Heart right ventricle (tissue), 16 donors: ENCODE data around the gene PDHA1. TPM values are rescaled to one million over a fixed set of nuclear protein-coding genes. Genes with fewer than 3 reads are reported as not detected.

ENCODE experiments used
- ATAC-seq, 8 donors: fragments of 200-7000 bp; cut with Tn5 transposase; one replicate each; pipeline ENCODE4 v1.9.1; 2020; ENCODE audit warnings: mild to moderate bottlenecking in 8 of 8, moderate library complexity in 8 of 8, moderate number of reproducible peaks in 1 of 8
- DNase-seq, 2 donors: peaks; one replicate each; pipeline ENCODE4 v3.0.0-alpha.2; 2020
- H3K27ac ChIP-seq, 10 donors: fragments of 200-600 bp; sonication (generic) in 2 of 10; one replicate each; pipeline versions ENCODE4 v1.5.0 to v1.8.0; 2020 to 2022; ENCODE audit warnings: mild to moderate bottlenecking in 3 of 10
- H3K27me3 ChIP-seq, 7 donors: fragments of 200-600 bp; one replicate each; pipeline ENCODE4 v1.8.0; 2021 to 2022; ENCODE audit warnings: mild to moderate bottlenecking in 2 of 7
- H3K36me3 ChIP-seq, 9 donors: fragments of 200-600 bp; sonication (generic) in 1 of 9; one replicate each; pipeline versions ENCODE4 v1.5.0 to v1.8.0; 2020 to 2022; ENCODE audit warnings: mild to moderate bottlenecking in 2 of 9
- H3K4me1 ChIP-seq, 9 donors: fragments of 200-600 bp; sonication (generic) in 1 of 9; one replicate each; pipeline versions ENCODE4 v1.5.0 to v1.8.0; 2020 to 2022; ENCODE audit warnings: mild to moderate bottlenecking in 4 of 9
- H3K4me3 ChIP-seq, 10 donors: fragments of 200-600 bp; sonication (generic) in 2 of 10; one replicate each; pipeline versions ENCODE4 v1.5.0 to v1.8.0; 2020 to 2022; ENCODE audit warnings: mild to moderate bottlenecking in 7 of 10, moderate library complexity in 2 of 10
- H3K9me3 ChIP-seq, 11 donors: fragments of 200-600 bp in 10 of 11; sonication (generic) in 2 of 11; one replicate each; pipeline versions ENCODE4 v1.5.0 to v1.8.0; 2013 to 2022; ENCODE audit warnings: mild to moderate bottlenecking in 2 of 11, control low read depth in 1 of 11, moderate library complexity in 1 of 11
- WGBS, 2 donors: extraction: QIAGEN DNeasy Blood & Tissue Kit; methylation state at CpG; one replicate each; pipeline ENCODE4 v1.1.7; 2013; ENCODE audit warnings: inconsistent platforms in 1 of 2; 5-methylcytosine and 5-hydroxymethylcytosine counted together
- intact Hi-C, 10 donors: fragments of 100-400 bp; cut with DNase I; formaldehyde crosslinking; loops; one replicate each; pipeline versions ENCODE4 v1.11.1 to v1.14.2; 2022
- polyA plus RNA-seq, 2 donors: library from polyadenylated mRNA; stranded (reverse); fragments of 200-250 nt; gene quantifications; one replicate each; pipeline ENCODE4 v1.2.3, GENCODE V29; 2013
- total RNA-seq, 10 donors: library from RNA; stranded (reverse); fragmentation: NEBNext Ultra II Directional in 3 of 10; extraction: Animal tissue kit (Norgen Biotek cat#: 25700) in 3 of 10; gene quantifications; one replicate each; pipeline versions ENCODE4 v1.2.1 to v1.2.4, GENCODE V29; 2021 to 2023
- TF ChIP-seq, protein P1 (sequence below), 9 donors: fragments of 200-600 bp; sonication (generic) in 2 of 9; IDR thresholded peaks; one replicate each; pipeline versions ENCODE4 v1.5.0 to v1.8.0; 2021 to 2022; ENCODE audit warnings: antibody characterized with exemption in 9 of 9, mild to moderate bottlenecking in 5 of 9, moderate library complexity in 1 of 9
- donor health status: Arrhythmogenic right ventricular cardiomyopathy.
- donor health status: ischemic (EF 13 %, LVEDD 7.1; RV severe dilation, severe dysfunction).
- donor health status: healthy with polysubstance abuse.
- donor health status: DM: no; HTN: yes; CAD: no.
- donor health status: DM: no; HTN: no; CAD: no.
- donor health status: ischemic (EF 25% LVEDD 6.9; RV normal size, moderate dysfunction).
- donor health status: ischemic (EF 25% LVEDD 5.7; RV mildly dilated, moderate dysfunction).
- donor health status: healthy.
- donor health status: DM: yes; HTN: yes; CAD: no.
- donor health status: Ischemic cardiomyopathy.
- donor health status: ischemic (EF 35%, LVEDD 5.7; RV mildly dilated, moderate dysfunction).
- donor health status: nonischemic (EF 11% LVEDD 7.7; RV severe dilation, severe dysfunction).
- donor health status: DM: yes; HTN: yes; CAD: no.
- donor health status: PGD.
- donor health status: ischemic (EF 29% LVEDD 5.4; RV normal size, mild dysfunction).
- donor health status: nonischemic (EF 23%, LVEDD 6.1; RV moderate dilation, normal function).

The PDHA1 gene
- total and polyA plus RNA-seq, 12 donors = 867 to 1,411 (median 1,050) TPM

DNA sequence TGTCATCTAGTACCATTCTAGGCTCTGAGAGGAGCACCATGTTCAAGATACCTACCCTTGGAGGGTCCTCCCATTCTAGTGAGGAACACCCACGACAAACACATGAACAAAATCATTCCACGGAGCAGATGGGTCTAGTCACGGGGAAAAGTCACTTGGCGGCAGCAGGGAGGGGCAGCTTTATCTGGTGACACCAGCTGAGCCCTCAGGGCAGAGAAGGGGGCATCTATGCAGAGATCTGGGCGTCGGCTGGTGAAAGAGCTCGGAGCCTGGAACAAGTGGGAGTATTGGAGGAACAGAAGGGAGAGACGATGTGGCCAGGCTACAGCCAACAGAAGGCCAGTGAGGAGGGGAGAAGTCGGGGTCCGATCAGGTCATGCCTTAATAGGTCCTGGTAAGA is 11.9 kb upstream of the PDHA1 start:
- TF ChIP-seq, protein P1, sequence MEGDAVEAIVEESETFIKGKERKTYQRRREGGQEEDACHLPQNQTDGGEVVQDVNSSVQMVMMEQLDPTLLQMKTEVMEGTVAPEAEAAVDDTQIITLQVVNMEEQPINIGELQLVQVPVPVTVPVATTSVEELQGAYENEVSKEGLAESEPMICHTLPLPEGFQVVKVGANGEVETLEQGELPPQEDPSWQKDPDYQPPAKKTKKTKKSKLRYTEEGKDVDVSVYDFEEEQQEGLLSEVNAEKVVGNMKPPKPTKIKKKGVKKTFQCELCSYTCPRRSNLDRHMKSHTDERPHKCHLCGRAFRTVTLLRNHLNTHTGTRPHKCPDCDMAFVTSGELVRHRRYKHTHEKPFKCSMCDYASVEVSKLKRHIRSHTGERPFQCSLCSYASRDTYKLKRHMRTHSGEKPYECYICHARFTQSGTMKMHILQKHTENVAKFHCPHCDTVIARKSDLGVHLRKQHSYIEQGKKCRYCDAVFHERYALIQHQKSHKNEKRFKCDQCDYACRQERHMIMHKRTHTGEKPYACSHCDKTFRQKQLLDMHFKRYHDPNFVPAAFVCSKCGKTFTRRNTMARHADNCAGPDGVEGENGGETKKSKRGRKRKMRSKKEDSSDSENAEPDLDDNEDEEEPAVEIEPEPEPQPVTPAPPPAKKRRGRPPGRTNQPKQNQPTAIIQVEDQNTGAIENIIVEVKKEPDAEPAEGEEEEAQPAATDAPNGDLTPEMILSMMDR (IDR thresholded peaks at IDR 0.05) = no peak
- H3K27ac ChIP-seq = no peak overlapping the region
- no peak for ATAC-seq
- H3K27me3 ChIP-seq = no peaks in the 10 kb centered on the region
- H3K36me3 ChIP-seq = no peaks in the 10 kb centered on the region
- peaks cover 0 to 22% (median 8%) of the 10 kb centered on the region in 11 donors for H3K9me3 ChIP-seq
- intact Hi-C loops = loop anchor here in 7 of 10 donors (2.0 to 10.0 kb wide), 7 partner anchors 315 to 947 kb away; no protein-coding TSS in a partner anchor
- DNase-seq = no peak
- 91 to 92% methylated on average over 10 of the region's 10 CpGs for WGBS, 2 donors
- peaks cover 0 to 9% (median 0%) of the 10 kb centered on the region in 9 donors for H3K4me1 ChIP-seq
- H3K4me3 ChIP-seq = no peak overlapping the region

DNA sequence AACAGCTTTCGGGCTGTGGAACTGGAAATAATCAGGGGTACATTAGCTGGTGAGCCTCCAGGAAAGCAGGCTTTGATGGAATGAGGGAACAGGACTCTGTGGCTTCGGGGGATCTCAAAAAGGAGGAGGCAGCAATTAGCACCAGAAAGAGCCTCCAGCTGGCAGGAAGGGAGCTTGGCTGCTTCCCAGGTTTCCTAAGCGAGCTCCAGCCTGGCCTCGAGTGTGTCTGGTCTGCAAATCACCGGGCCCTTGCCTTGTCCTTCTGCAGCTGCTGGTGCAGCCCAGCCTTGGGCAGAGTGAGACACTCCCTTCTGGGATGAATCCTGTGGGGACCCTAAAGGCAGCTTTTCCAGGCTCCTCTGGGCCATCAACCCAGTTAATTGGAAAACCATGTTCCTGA is 10.7 kb upstream of the PDHA1 start:
- ATAC-seq (peak; percentile 42 to 83 (median 68)), DNase-seq (peak; percentile 26 to 49)
- 8 to 31% methylated on average over 2 to 5 of the region's 5 CpGs for WGBS, 2 donors
- TF ChIP-seq, protein P1 (IDR thresholded peaks at IDR 0.05) = no peak
- no peaks in the 10 kb centered on the region for H3K36me3 ChIP-seq
- no peaks in the 10 kb centered on the region for H3K27me3 ChIP-seq
- H3K9me3 ChIP-seq = peaks cover 0 to 22% (median 8%) of the 10 kb centered on the region in 11 donors
- intact Hi-C loops = loop anchor here in 7 of 10 donors (2.0 to 10.0 kb wide), 7 partner anchors 316 to 948 kb away; no protein-coding TSS in a partner anchor
- no peak overlapping the region for H3K4me3 ChIP-seq
- H3K4me1 ChIP-seq = peaks cover 0 to 9% (median 0%) of the 10 kb centered on the region in 9 donors
- H3K27ac ChIP-seq = no peak overlapping the region

DNA sequence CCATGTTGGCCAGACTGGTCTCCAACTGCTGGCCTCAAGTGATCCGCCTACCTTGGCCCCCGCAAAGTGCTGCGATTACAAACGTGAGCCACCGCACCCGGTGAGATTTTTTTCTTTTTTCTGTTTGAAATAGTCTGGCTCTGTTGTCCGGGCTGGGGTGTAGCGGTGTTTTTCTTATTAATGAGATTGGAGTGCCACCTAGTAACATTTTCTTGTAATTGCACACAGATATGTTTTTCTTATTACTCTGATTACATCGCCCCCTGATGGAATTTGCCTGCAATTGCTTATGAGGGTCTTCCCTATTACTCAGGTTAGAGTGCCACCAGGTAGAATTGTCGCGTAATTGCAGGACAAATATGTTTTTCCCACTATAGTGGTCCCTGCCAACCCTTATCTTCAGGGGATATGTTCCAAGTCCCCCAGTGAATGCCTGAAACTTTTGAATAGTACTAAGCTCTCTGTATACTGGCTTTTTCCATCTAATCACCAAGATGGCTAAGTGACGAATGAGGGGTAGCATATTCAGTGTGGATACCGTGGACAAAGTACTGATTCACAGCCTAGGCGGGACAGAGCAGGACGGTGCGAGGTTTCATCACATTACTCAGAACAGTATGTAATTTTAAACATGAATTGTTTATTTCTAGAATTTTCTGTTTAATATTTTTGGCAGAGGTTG is 8.6 kb upstream of the PDHA1 start:
- intact Hi-C loops = loop anchor here in 8 of 10 donors (2.0 to 10.0 kb wide), 8 partner anchors 318 to 950 kb away; no protein-coding TSS in a partner anchor
- Histone ChIP-seq H3K4me3 (no peak overlapping the region), H3K9me3 (peaks cover 0 to 22% (median 8%) of the 10 kb centered on the region in 11 donors), H3K4me1 (peaks cover 0 to 9% (median 0%) of the 10 kb centered on the region in 9 donors), H3K27me3 (no peaks in the 10 kb centered on the region), H3K27ac (no peak overlapping the region), H3K36me3 (no peaks in the 10 kb centered on the region)
- TF ChIP-seq, protein P1 (IDR thresholded peaks at IDR 0.05) = peak in 1 of 9 donors; percentile 29
- no peak for DNase-seq
- WGBS, 2 donors = 60 to 70% methylated on average over 16 of the region's 16 CpGs
- no peak for ATAC-seq

DNA sequence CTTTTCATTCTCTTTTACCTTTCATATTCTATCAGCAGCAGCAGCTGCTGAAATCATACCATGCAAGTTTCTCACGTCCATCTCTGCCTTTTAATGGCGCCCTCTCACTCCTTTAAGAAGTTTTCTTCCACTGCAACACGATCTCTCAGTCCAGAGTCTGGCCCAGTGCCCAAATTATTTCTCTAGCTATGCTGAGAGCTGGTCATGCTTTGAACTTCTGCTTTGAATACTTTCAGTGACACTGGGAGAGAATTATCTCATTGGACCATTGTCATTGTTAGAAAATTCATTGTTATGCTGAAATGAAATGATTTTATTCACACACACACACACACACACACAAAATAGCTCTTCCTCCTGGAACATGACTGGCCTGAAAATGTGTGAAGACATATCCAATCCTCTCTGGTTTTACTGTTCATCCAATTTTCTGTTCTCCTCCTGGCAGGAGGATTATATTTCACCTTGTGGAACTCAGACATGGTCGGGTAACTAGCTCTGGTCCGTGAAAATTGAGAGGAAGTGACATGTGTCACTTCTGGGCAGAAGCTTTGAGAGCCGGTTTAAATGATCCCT is 1.3 kb upstream of the PDHA1 start:
- H3K27me3 ChIP-seq = peaks cover 0 to 4% (median 0%) of the 10 kb centered on the region in 7 donors
- intact Hi-C loops = no loop called here
- TF ChIP-seq, protein P1 (IDR thresholded peaks at IDR 0.05) = no peak
- 51 to 53% methylated on average over 6 of the region's 6 CpGs for WGBS, 2 donors
- H3K27ac ChIP-seq = peak overlapping the region in 2 of 10 donors; percentile 70 to 87
- H3K9me3 ChIP-seq = no peaks in the 10 kb centered on the region
- no peak overlapping the region for H3K4me3 ChIP-seq
- peaks cover 0 to 42% (median 8%) of the 10 kb centered on the region in 9 donors for H3K4me1 ChIP-seq
- no peak for ATAC-seq
- no peaks in the 10 kb centered on the region for H3K36me3 ChIP-seq
- no peak for DNase-seq
